OCI-LY3 (cell line): ENCODE measurements around the gene NUFIP2.

Source experiments
- H2AFZ ChIP-seq: fragments of 200-600, 300-600 bp; shearing (Covaris generic); 2 replicates; pipeline ENCODE4 v1.6.0; 2014; ENCODE audit warnings: antibody characterized with exemption, low read depth, low read length
- H3K27ac ChIP-seq: fragments of 200-600, 300-600 bp; sonication (generic); 2 replicates; pipeline ENCODE4 v1.5.1; 2014; ENCODE audit warnings: mild to moderate bottlenecking, low read length, moderate library complexity, mixed read lengths
- H3K27me3 ChIP-seq: fragments of 200-600, 300-600 bp; sonication (generic); 2 replicates; pipeline ENCODE4 v1.6.1; 2014; ENCODE audit warnings: low read depth, low read length, mixed read lengths
- H3K36me3 ChIP-seq: fragments of 200-600, 300-600 bp; sonication (generic); replicated peaks from 2 replicates; pipeline ENCODE3; 2014; ENCODE audit warnings: low read depth, low read length, mixed read lengths
- H3K4me1 ChIP-seq: fragments of 300-600, 200-600 bp; sonication (generic); 2 replicates; pipeline ENCODE4 v1.6.1; 2014; ENCODE audit warnings: low read length, mixed read lengths
- H3K4me2 ChIP-seq: fragments of 200-600, 300-600 bp; sonication (generic); 2 replicates; pipeline ENCODE4 v1.6.1; 2014; ENCODE audit warnings: low read length, mixed read lengths
- H3K4me3 ChIP-seq: fragments of 300-600, 200-600 bp; sonication (generic); 2 replicates; pipeline ENCODE4 v1.5.1; 2014; ENCODE audit warnings: antibody characterized with exemption, mild to moderate bottlenecking, low read length, moderate library complexity
- H3K79me2 ChIP-seq: fragments of 300-600, 200-600 bp; shearing (Covaris generic); 2 replicates; pipeline ENCODE4 v1.6.1; 2014; ENCODE audit warnings: mild to moderate bottlenecking, low read length, mixed read lengths
- H3K9ac ChIP-seq: fragments of 300-600, 200-600 bp; shearing (Covaris generic); 2 replicates; pipeline ENCODE4 v1.6.0; 2014; ENCODE audit warnings: mild to moderate bottlenecking, low read length, moderate library complexity
- H3K9me3 ChIP-seq: fragments of 200-600, 300-600 bp; shearing (Covaris generic); 2 replicates; pipeline ENCODE4 v1.6.1; 2014; ENCODE audit warnings: low read length, mixed read lengths; ENCODE audit not compliant: insufficient read depth
- H4K20me1 ChIP-seq: fragments of 200-600, 300-600 bp; sonication (generic); 2 replicates; pipeline ENCODE4 v1.6.1; 2016; ENCODE audit warnings: low read length, mixed read lengths; ENCODE audit not compliant: insufficient read depth
- CTCF ChIP-seq: fragments of 200-600, 300-600 bp; sonication (generic); IDR thresholded peaks from 2 replicates; pipeline ENCODE4 v1.5.1; 2014; ENCODE audit warnings: antibody characterized with exemption, low read length, low read depth
- EZH2phosphoT487 ChIP-seq: fragments of 200-600 bp; shearing (Covaris generic); IDR thresholded peaks from 2 replicates; pipeline ENCODE4 v1.6.1; 2018; ENCODE audit warnings: antibody characterized with exemption, mixed run types, low read depth

Gene NUFIP2

GRCh38 chr17:29207975-29208374 is 86.0 kb downstream of the NUFIP2 start:
- Histone ChIP-seq H4K20me1 (no peaks in the 10 kb centered on the region), H3K4me3 (no peak overlapping the region), H3K9me3 (no peaks in the 10 kb centered on the region), H3K36me3 (no peaks in the 10 kb centered on the region), H3K9ac (no peak overlapping the region), H3K27ac (no peak overlapping the region), H2AFZ (no peak overlapping the region), H3K4me2 (no peak overlapping the region), H3K4me1 (no peaks in the 10 kb centered on the region), H3K27me3 (0 out of 2 replicates have a peak, but pooled peaks cover 2% of the 10 kb centered on the region), H3K79me2 (no peaks in the 10 kb centered on the region)
- no peak for TF ChIP-seq EZH2phosphoT487
- no peak for TF ChIP-seq CTCF
